ENCODE measurements around the gene RBFOX1.

The RBFOX1 gene

DNA sequence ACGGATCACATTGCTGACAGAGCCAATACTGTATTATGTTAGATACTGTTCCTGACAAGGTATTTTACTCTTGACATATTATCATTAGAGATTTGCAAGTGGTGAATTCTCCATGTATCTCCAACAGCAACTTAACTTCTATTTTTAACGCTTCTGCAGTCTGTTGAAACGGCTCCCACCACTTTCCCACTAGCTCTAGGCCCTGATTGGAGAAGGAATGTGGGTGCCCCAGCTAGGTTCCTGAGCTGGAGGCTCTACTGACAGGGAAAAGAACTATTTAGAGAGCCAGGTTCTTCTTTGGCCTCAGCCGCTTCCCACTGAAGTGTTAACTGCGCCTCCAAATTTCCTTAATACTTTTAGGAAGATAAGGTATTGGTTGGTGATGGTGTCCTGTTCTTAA is 191.8 kb downstream of the RBFOX1 start:
- no peak for DNase-seq (ENCODE audit: low spot score)

DNA sequence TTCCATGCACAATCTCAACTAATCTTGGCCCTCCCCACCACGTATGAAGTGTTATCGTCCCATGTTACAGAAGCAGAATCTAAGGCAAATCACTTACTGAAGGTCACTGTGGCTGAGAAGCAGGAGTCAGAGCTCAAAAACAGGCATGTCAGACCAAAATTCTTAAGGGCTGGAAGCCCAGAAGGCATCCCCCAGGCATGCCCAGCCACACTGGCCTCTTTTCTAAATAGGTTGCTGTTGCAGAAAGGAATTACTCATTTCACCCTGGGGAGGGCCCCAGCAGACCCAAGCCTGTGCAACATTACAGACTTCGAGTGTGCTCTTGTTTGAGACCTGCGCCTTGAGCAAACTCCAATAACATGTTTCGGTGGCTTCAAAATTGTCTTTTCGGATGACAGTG is 194.1 kb downstream of the RBFOX1 start:
- no peak for DNase-seq (ENCODE audit: low spot score)

DNA sequence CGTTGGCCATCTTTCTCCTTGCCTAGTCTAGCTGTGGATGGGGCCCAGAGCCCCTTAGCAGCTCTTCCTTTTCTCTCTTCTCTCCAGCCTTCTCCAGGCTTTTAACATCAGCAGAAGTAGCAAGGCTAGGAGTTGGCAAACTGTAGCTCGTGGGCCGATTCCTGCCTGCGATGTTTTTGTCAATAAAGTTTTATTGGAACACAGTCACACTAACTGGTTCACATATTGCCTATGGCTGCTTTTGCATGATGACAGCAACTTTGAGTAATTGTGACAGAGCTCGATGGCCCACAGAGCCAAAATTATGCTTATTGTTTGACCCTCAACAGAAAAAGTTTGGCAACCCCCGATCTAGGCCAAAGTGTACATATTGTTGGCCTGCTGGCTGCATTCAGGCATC is 199.9 kb downstream of the RBFOX1 start:
- no peak for DNase-seq (ENCODE audit: low spot score)

DNA sequence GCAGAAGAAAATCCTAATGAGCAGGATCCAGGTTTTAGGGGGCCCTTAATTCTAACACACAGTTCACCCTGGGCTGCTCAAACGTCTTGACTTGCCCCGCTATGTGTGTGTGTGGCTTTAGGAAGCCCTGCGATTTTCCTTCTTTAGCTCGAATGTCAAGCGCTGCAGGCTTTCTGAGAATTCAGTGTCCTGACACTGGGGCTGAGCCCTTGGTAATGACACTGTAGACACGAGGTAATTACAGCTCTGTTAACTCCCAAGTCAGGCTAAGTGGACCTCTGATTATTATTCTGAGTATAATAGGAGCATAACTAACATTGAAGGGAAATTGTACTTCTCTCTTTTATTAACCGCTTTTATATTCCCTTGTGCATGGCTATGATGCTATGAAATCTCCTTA is 202.1 kb downstream of the RBFOX1 start:
- no peak for DNase-seq (ENCODE audit: low spot score)

DNA sequence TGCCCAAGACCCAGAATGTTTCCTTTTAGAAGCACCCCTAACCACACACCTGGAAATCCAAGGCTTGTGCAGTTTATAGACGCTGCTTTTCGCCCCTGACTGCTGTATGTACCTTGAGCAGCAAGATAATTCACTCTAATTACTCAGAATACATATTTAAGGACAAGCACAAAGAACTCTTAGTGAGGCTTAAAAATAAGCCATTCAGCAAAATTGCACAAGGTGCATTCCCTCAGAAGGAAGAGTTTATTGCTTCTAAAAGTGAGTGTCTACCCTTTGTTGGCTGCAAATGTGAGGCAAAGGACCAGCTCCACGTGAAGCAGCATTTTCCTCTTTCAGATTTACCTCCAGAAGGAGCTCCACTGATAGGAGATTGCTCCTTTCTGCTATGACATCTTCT is 208.4 kb downstream of the RBFOX1 start:
- DNase-seq (ENCODE audit: low spot score) = no peak

DNA sequence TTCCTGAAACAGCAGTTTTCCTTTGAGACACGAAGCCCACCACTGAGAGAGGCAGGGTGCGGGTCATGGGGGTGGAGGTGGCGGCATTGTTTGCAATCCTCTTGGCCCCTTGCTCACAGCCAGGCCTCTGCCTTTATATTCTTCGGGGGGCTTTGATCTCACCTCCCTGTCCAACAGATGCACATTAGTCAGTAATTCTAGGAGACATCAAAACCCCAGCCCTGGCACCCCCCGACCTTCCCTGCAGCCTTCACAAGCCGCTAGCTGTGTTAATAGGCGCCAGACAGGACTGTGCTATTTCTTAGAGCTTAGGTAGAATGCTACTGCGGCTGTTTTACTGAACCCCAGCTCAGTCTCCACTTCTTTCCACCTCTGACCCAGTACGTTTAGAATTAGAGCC is 212.6 kb downstream of the RBFOX1 start:
- no peak for DNase-seq (ENCODE audit: low spot score)

DNA sequence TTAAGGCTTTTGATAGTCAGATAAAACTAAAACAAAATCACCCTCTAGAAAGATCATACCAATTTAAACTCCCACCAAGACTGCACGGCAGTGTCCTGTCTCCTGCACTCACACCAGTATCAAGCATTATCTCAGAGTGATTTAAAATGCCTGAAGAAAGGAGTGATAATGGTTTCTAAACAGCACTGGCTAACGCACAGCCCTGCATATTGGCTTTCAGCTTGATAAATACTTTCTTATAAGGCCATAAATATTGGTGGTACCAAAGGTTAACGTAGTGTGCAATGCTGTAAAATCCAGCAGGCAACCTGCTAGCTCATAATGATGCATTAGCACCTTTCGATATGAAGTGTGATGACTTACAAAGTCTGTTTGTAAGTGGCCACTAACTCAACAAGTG is 214.3 kb downstream of the RBFOX1 start:
- DNase-seq (ENCODE audit: low spot score) = no peak

DNA sequence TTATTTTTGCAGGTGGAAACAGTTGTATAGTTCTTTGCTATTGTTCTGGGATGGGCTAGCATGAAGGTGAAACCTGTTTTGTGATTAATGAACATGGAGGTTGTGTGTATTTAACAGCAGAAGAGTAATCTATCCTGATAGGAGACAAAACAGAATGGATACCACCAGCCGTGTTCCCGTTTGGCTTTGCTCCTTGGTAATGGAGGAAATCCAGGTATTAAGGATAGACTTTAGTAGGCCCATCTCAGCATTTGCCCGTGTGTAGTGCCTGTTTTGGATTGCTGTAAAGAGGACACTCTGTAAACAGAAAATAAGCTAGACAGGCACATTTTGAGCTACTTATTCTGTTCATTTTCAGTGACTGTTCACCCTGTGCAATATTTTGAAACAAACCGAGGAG is 215.1 kb downstream of the RBFOX1 start:
- no peak for DNase-seq (ENCODE audit: low spot score)

DNA sequence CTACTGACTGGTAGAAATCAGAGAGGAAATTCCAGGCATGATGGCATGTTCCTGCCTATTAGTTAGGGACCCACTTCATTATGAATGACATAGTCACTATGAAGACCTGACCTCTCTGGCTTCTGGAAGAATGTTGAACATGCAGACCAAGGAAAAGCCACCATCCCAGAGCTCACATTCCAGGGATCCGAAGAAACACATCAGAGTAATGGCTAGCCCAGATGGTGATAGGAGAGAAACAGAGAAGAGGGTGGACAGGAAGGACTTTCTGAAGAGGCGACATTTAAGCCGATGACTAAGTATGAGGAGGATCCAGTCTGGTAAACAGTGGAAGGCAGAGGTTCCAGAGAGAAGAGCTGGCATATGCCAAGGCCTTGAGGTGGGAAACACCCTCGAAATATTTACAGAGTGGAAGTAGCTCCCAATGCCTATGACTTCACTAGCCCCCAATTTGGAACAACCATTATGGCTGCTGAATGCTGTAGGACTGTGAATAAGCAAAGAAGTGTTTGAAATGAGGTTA is 216.2 kb downstream of the RBFOX1 start:
- no peak for DNase-seq (ENCODE audit: low spot score)

DNA sequence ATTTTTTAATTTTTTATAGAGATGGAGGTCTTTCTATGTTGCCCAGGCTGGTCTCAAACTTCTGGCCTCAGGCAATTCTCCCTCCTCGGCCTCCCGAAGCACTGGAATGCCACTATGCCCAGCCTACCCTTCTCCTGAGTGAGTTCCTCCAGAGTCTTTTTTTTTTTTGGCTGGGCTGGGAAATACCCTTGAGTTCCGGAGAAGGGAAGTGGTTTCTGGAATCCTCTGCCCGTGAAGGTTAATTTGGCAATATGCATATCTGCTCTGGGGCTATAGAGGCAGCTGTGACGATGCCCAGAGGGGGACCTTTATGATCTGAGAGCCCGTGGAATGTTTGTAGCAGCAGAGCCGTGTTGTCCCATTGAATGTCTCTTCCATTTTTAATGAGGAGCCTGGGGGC is 217.5 kb downstream of the RBFOX1 start:
- DNase-seq (ENCODE audit: low spot score) = no peak

DNA sequence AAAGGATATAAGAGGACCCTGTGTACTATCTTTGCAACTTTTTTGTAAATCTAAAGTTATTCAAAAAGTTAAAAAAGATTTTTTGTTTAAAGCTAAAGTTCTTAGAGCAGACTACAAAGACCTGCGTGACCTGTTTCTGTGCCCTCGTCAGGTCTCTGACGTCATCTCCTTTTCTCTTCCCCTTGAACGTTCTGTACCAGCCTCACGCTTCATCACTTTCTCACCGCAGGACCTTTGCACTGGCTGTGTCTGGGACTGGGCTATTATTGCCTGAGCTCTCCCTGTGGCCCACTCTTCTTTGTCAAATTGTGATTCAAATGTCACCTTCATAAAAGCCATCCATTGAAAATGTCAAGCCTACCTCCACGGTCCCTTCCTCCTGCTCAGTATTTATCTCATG is 222.8 kb downstream of the RBFOX1 start:
- no peak for DNase-seq (ENCODE audit: low spot score)

DNA sequence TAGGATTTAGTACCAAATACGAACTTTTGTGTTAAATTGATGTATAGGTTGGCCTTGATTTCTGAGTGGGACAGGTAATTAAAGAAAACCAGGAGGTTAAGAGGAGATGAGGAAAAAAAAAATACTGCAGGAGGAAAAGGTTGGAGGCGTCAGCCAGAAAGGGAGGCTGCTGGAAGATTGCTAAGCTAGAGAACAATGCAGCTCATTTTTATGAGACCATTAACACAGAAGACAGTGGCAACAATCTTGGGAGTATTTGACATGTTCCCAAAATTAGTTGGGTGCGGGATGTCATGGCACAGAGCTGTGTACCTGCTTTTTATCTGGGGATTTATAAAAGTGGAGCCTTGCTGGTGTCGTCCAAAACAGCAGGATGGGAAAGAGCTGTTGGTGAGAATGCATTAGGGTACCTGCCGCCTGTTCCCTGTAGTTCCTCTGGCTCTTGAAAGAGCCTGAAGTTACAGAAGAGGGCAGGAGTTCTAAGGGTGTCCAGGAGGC is 229.3 kb downstream of the RBFOX1 start:
- DNase-seq (ENCODE audit: low spot score) = no peak

DNA sequence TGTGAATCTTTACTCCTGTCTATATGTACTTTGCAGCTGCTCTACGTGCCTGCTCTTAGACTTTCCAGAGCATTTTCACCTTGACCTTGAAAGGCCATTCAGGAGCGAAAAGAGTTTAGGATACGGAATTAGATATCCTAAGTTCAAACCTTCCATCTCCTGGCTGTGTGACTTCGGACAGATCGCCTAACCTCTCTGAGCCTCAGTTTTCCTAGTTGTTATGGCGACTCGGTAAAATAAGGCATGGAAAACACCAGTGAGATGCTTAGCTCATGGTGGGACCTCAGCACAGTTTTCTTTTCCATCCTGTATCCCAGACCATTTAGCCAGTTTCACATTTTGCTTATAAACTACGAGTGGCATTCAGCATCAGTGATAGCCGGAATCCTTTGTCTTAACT is 233.7 kb downstream of the RBFOX1 start:
- no peak for DNase-seq (ENCODE audit: low spot score)

DNA sequence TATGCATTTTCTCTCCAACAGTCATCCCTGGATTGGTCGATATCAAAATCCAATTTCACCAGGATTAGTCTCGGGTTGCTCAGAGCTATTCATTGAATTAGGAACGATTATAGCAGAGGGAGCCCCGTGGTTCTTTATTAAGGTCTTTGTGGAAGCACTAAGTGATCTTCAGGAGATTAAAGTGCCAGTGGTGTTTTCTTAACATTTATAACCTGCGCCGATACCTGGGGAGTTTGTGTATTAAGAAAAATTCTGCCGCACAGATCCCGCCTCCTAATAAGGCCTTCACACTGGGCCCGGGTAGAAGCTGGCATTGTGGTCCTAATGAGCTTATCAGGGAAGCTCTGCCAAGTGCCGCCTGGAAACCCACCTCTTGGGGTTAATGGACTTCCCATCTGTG is 238.7 kb downstream of the RBFOX1 start:
- DNase-seq (ENCODE audit: low spot score) = peak; percentile 52

DNA sequence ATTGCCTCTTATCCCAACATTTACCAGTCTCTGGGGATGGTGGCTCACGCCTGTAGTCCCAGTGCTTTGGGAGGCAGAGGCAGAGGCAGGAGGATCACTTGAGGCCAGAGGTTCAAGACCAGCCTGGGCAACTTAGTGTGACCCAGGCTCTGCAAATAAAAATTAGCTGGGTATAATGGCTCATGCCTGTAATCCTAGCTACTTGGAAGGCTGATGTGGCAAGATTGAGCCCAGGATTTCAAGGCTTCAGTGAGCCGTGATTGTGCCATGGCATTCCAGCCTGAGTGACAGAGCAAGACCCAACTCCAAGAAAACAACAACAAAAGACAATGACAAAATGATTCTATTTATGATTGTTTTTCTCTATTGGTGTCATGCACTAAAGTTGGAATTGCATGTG is 244.9 kb downstream of the RBFOX1 start:
- no peak for DNase-seq (ENCODE audit: low spot score)

DNA sequence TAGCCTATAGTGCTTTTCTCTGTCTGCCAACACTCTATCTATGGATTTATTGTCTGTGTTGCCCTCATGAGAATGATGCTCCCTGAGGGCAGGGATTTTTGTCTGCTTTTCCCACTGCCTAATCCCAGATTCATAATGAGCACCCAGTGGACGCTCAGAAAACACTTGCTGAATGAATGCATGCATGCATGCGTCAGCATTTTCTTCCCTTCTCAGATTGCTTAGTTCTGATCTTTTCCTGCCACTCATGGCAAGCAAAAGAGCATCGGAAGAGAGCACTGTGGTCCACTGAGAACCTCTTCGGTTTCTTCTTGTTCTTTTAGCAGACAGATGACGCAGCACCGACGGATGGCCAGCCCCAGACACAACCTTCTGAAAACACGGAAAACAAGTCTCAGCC is 246.8 kb downstream of the RBFOX1 start:
- no peak for DNase-seq (ENCODE audit: low spot score)

DNA sequence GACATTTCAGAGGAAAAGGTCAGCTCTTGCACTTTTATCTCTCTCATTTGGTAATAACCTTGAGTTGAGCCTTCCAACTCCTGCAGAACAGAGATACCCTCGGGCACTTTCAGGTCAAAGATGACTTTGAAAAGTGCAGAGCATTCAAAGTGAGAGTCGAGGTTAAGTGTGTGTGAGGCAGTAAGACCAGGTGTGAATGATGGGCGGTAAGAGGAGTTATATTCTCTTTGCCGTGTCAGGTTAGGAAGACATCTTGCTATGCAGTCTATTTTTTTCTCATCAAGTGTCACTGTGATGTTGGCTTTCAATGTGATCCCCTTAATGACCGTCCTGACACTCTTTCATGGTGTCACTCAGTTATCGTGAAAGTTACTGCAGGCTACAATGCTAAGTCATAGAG is 248.5 kb downstream of the RBFOX1 start:
- no peak for DNase-seq (ENCODE audit: low spot score)

DNA sequence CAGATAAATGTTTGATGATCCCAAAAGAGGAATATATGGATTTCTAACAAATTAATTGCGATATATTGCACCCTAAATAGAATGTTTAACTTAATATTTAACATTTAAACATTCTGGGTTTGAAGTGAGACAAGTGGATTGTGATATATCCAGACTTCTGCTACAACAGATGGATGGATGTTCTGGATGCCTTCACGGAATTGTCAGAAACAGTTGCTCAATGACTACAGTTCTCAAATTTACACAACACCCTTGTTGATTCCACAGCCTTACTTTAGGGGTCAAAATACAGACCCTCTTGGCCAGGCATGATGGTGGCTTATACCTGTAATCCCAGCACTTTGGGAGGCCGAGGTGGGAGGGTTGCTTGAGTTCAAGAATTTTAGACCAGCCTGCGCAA is 250.8 kb downstream of the RBFOX1 start:
- DNase-seq (ENCODE audit: low spot score) = no peak

DNA sequence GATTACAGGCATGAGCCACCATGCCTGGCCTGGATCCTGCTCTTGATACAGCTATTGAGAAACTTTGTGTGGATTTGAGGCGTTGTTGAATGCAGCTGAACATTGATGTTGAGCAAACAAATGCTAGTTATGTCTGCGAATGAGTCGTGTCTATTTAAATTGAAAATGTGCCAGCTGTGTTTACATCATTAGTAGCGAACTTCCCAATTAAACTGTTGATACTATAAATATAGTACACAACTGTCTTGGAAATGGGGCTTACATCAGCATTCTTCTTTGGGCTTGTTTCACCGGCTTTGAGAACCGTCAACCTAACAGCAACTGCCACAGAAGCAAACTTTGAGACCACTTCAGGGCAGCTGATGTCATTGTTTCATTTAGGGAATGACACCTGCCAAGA is 251.9 kb downstream of the RBFOX1 start:
- no peak for DNase-seq (ENCODE audit: low spot score)

DNA sequence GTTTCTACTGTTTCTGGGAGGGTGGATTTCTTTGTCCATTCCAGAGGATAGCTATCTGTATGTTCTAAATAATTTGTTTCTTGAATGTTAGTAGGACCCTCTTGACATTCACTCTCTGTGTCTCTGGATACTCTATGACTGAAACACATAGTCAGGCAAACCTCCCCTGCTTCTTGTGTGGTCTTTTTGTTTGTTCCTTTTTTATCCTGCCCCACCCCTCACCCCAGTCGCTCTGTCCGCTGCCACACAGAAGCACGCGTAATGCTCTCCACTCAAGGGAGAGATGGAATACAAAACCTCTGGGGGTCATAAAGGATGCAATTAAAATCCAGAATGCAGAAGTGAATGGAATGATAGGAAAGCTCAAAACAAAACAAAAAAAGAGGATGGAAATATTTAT is 253.1 kb downstream of the RBFOX1 start:
- no peak for DNase-seq (ENCODE audit: low spot score)

DNA sequence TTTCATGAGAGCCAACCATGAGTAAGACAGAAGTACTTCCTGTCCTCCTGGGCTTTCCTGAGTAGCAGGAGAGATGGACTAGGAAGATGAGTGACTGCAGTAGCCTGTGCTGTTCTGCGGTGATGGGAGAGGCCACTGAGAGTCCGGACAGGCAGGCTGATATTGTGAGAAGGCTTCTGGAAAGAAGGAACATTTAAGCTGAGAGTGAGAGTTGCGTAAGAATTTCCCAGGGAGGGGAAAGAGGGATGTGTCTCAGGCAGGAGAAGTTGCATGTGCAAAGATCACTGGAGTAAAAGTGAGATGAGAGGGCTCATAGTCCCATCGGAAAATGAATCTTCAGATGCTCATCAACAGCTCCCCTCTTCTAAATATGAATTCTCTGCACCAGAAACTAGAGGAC is 258.3 kb downstream of the RBFOX1 start:
- no peak for DNase-seq (ENCODE audit: low spot score)

DNA sequence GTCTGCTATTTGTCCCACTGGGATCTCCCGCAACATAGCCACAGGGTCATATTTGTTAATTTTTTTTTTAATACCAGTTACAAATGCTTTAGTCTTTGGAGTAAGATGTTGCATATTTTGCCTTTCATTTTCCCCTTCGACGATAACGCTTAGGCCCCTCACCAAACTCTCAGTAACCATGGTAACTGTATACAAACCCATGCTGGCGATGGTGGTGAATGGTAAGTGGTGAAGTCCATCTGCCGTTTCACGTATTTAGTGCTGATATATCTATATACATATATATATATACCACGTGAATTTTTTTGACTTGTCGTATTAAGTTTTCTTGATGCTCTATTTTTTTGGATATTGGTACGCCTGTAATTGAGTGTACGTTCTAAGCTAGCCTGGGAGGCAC is 263.7 kb downstream of the RBFOX1 start:
- no peak for DNase-seq (ENCODE audit: low spot score)

DNA sequence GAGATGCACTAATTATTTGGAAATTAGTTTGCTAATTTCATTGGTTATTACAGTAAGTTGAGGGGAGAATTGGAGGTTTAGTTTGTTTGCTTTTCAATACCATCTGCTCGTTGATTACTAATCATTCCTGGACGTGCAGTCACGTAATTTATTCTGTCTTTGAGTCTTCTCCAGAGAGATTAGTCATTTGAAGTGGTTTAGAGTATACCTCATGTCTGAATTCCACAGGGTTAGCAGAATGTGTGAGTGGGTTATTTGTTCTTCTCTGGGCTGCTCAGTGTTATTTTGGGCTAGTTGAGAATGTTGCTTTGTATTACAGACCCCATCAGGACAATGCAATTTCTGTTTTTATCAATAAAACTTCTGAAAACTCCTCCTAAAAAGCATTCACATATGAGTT is 265.0 kb downstream of the RBFOX1 start:
- DNase-seq (ENCODE audit: low spot score) = no peak

DNA sequence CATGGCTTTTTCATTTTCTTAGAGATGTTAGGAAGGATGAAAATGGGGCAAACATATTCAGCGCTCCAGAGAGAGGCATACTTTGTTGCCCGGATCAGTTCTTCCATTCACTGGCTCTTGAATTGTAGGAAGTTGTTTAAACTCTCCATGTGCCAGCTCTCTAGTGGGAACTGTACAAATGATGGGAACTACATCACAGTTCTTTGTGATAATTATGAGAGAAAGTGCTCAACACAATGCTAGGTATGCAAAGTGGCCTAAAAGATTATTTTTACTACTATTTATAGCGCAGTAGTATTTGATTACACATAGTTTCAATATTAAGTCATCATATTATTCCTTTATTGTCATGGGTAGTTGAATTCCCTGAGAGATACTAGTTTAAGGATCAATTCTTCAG is 268.5 kb downstream of the RBFOX1 start:
- DNase-seq (ENCODE audit: low spot score) = no peak
